Peyer's patch (tissue), 4 donors: Measurements from ENCODE around the gene SHISA6.

Experiments used
- CTCF ChIP-seq, 6 experiments: fragments of 450-650 bp in 4 of 6; fragments of 200-600 bp in 2 of 6; sonication (generic) in 1 of 6; IDR thresholded peaks; one replicate each; pipeline ENCODE4 v1.5.1; 2017 to 2019; ENCODE audit warnings: antibody characterized with exemption in 6 of 6, mild to moderate bottlenecking in 3 of 6, moderate library complexity in 1 of 6
- POLR2A ChIP-seq, 2 donors: fragments of 450-650 bp; IDR thresholded peaks; one replicate each; pipeline ENCODE4 v1.5.1; 2017; ENCODE audit warnings: antibody characterized with exemption in 2 of 2, mild to moderate bottlenecking in 2 of 2, moderate library complexity in 2 of 2

DNA sequence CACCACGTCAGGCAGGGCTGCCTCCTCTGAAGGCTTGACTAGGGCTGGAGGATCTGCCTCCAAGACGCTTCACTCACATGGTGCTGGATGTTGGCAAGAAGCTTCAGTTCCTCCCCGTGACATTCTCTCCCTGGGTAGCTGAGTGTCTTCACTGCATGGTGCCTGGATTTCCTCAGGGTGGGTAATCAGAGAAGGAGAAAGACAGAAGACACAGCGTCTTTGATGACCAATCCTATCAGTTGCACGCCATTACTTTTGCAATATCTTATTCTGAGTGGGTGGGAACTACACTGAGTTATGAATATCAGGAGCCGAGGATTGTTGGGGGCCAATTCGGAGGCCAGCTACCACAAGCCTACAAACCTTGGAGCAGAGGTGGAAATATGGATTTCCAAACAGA is 139.7 kb downstream of the SHISA6 start:
- TF ChIP-seq CTCF (IDR thresholded peaks at IDR 0.05) (no peak), POLR2A (IDR thresholded peaks at IDR 0.05) (no peak)
